CD14-positive monocyte (primary cell): ENCODE results near the gene AGGF1. TPM values are rescaled to one million over a fixed set of nuclear protein-coding genes. Genes with fewer than 3 reads are reported as not detected.

Source experiments
- DNase-seq, 3 donors: peaks; one replicate each; pipeline ENCODE4 v3.0.0-alpha.2; 2011 to 2022
- H2AFZ ChIP-seq: 2 replicates; pipeline ENCODE4 v1.6.0; 2012; ENCODE audit warnings: mild to moderate bottlenecking, low read depth, low read length, inconsistent platforms; ENCODE audit not compliant: insufficient read depth, poor library complexity, severe bottlenecking
- H3K27ac ChIP-seq, 2 donors: 1 replicate in 1 of 2; 2 replicates in 1 of 2; pipeline ENCODE4 v1.5.1; 2012 to 2013; ENCODE audit warnings: low read length in 2 of 2, control low read depth in 1 of 2, inconsistent platforms in 1 of 2, low read depth in 1 of 2, mild to moderate bottlenecking in 1 of 2
- H3K27me3 ChIP-seq, 2 donors: one replicate each; pipeline versions ENCODE4 v1.6.0 to v1.6.1; 2011 to 2013; ENCODE audit warnings: low read length in 2 of 2; ENCODE audit not compliant: control insufficient read depth in 2 of 2, insufficient read depth in 2 of 2
- H3K36me3 ChIP-seq, 2 donors: replicated peaks in 1 of 2; 1 replicate in 1 of 2; 2 replicates in 1 of 2; pipeline versions ENCODE4 v1.5.1 to v1.6.1; 2012 to 2013; ENCODE audit warnings: low read length in 2 of 2, control low read depth in 1 of 2, inconsistent platforms in 1 of 2, mild to moderate bottlenecking in 1 of 2; ENCODE audit not compliant: insufficient read depth in 2 of 2, control insufficient read depth in 1 of 2
- H3K4me1 ChIP-seq, 2 donors: 1 replicate in 1 of 2; 2 replicates in 1 of 2; pipeline versions ENCODE4 v1.5.1 to v1.6.1; 2012 to 2013; ENCODE audit warnings: low read length in 2 of 2, control low read depth in 1 of 2, inconsistent platforms in 1 of 2, mild to moderate bottlenecking in 1 of 2, moderate library complexity in 1 of 2; ENCODE audit not compliant: insufficient read depth in 2 of 2, control insufficient read depth in 1 of 2
- H3K4me2 ChIP-seq: replicated peaks from 2 replicates; pipeline ENCODE3; 2012; ENCODE audit warnings: low read length, moderate library complexity, mild to moderate bottlenecking; ENCODE audit not compliant: poor library complexity, severe bottlenecking; ENCODE audit errors: extremely low read depth
- H3K4me3 ChIP-seq, 3 experiments: fragments of 200-600 bp in 1 of 3; sonication (generic) in 1 of 3; replicated peaks in 1 of 3; 1 replicate in 2 of 3; 2 replicates in 1 of 3; pipeline ENCODE4 v1.5.1; 2011 to 2013; ENCODE audit warnings: low read length in 3 of 3, mild to moderate bottlenecking in 3 of 3, control low read depth in 2 of 3, low read depth in 2 of 3, inconsistent platforms in 1 of 3, moderate library complexity in 1 of 3
- H3K79me2 ChIP-seq: 2 replicates; pipeline ENCODE4 v1.6.0; 2012; ENCODE audit warnings: mild to moderate bottlenecking, control low read depth, inconsistent platforms, low read length, moderate library complexity; ENCODE audit not compliant: insufficient read depth
- H3K9ac ChIP-seq: 2 replicates; pipeline ENCODE4 v1.6.0; 2017; ENCODE audit warnings: low read length, mild to moderate bottlenecking; ENCODE audit not compliant: insufficient read depth, poor library complexity, severe bottlenecking
- H3K9me3 ChIP-seq, 2 donors: replicated peaks in 1 of 2; 1 replicate in 1 of 2; 2 replicates in 1 of 2; pipeline versions ENCODE4 v1.5.1 to v1.6.1; 2012 to 2013; ENCODE audit warnings: low read length in 2 of 2, control low read depth in 1 of 2; ENCODE audit not compliant: control insufficient read depth in 1 of 2, insufficient read depth in 1 of 2
- H4K20me1 ChIP-seq: 2 replicates; pipeline ENCODE4 v1.6.0; 2012; ENCODE audit warnings: mild to moderate bottlenecking, low read length, control low read depth, moderate library complexity; ENCODE audit not compliant: insufficient read depth
- H3K27ac Mint-ChIP-seq, 7 donors: one replicate each; pipeline ENCODE4 v1.8.0; 2020; ENCODE audit warnings: mild to moderate bottlenecking in 7 of 7, mixed read lengths in 7 of 7, moderate library complexity in 6 of 7, inconsistent platforms in 2 of 7
- H3K27me3 Mint-ChIP-seq, 3 donors: one replicate each; pipeline ENCODE4 v1.8.0; 2021 to 2022; ENCODE audit warnings: low read depth in 3 of 3, mild to moderate bottlenecking in 3 of 3, mixed read lengths in 3 of 3, moderate library complexity in 3 of 3, inconsistent platforms in 1 of 3
- H3K36me3 Mint-ChIP-seq, 2 donors: one replicate each; pipeline ENCODE4 v1.8.0; 2020; ENCODE audit warnings: mixed read lengths in 2 of 2, inconsistent platforms in 1 of 2, mild to moderate bottlenecking in 1 of 2
- H3K4me1 Mint-ChIP-seq: one replicate; pipeline ENCODE4 v1.8.0; 2020; ENCODE audit warnings: mild to moderate bottlenecking, mixed read lengths
- H3K4me3 Mint-ChIP-seq, 2 donors: one replicate each; pipeline ENCODE4 v1.8.0; 2020; ENCODE audit warnings: mild to moderate bottlenecking in 2 of 2, mixed read lengths in 2 of 2, moderate library complexity in 1 of 2
- H3K9me3 Mint-ChIP-seq, 7 donors: one replicate each; pipeline ENCODE4 v1.8.0; 2020 to 2022; ENCODE audit warnings: mixed read lengths in 7 of 7, mild to moderate bottlenecking in 6 of 7, moderate library complexity in 6 of 7, inconsistent platforms in 2 of 7
- CTCF ChIP-seq: fragments of 200-600 bp; IDR thresholded peaks from one replicate; pipeline ENCODE4 v1.8.0; 2022; ENCODE audit warnings: antibody characterized with exemption, mild to moderate bottlenecking
- WGBS: methylation state at CpG from one replicate; pipeline ENCODE4 v1.1.5; 2013; ENCODE audit warnings: missing lambda C conversion rate; ENCODE audit not compliant: insufficient coverage; 5-methylcytosine and 5-hydroxymethylcytosine counted together
- intact Hi-C, 2 donors: fragments of 100-400 bp; cut with micrococcal nuclease; formaldehyde crosslinking; loops; one replicate each; pipeline versions ENCODE4 v1.15.0 to v1.15.1; 2023
- polyA plus RNA-seq, 3 donors: library from polyadenylated mRNA; depleted of rRNA in 1 of 3; unstranded in 2 of 3; stranded (reverse) in 1 of 3; fragments of 300-500 nt in 2 of 3; fragments of >200 nt in 1 of 3; fragmentation: Illumina TruSeq in 2 of 3; gene quantifications; 1 replicate in 2 of 3; 2 replicates in 1 of 3; pipeline ENCODE4 v1.2.3, GENCODE V29; 2012 to 2021

Gene AGGF1
- polyA plus RNA-seq, 3 donors, result 8.0 to 21.9 (median 13.0) TPM

GRCh38 chr5:77102549-77102948 lies 72.3 kb downstream of the AGGF1 start:
- 100% methylated on average over 2 of the region's 7 CpGs for WGBS
- DNase-seq, result no peak
- Mint-ChIP-seq H3K4me3 (no peak overlapping the region), H3K27ac (no peak overlapping the region), H3K27me3 (peaks cover 0 to 2% (median 0%) of the 10 kb centered on the region in 3 donors), H3K4me1 (no peaks in the 10 kb centered on the region), H3K36me3 (no peaks in the 10 kb centered on the region), H3K9me3 (peaks cover 0 to 3% (median 0%) of the 10 kb centered on the region in 7 donors)
- no peak for TF ChIP-seq CTCF
- H3K79me2 ChIP-seq, result no peaks in the 10 kb centered on the region
- no peaks in the 10 kb centered on the region for H3K27me3 ChIP-seq
- no peak overlapping the region for H2AFZ ChIP-seq
- H3K9me3 ChIP-seq, result no peaks in the 10 kb centered on the region
- no peak overlapping the region for H3K9ac ChIP-seq
- H3K4me1 ChIP-seq, result no peaks in the 10 kb centered on the region
- no peaks in the 10 kb centered on the region for H3K36me3 ChIP-seq
- no peak overlapping the region for H3K4me2 ChIP-seq
- H3K4me3 ChIP-seq, result no peak overlapping the region
- no peak overlapping the region for H3K27ac ChIP-seq
- H4K20me1 ChIP-seq, result no peaks in the 10 kb centered on the region
- intact Hi-C loops, result no loop called here

GRCh38 chr5:77103457-77103856 lies 73.3 kb downstream of the AGGF1 start:
- Mint-ChIP-seq H3K4me1 (no peaks in the 10 kb centered on the region), H3K4me3 (no peak overlapping the region), H3K27me3 (peaks cover 0 to 2% (median 0%) of the 10 kb centered on the region in 3 donors), H3K27ac (no peak overlapping the region), H3K9me3 (peaks cover 0 to 3% (median 0%) of the 10 kb centered on the region in 7 donors), H3K36me3 (no peaks in the 10 kb centered on the region)
- Histone ChIP-seq H3K9ac (no peak overlapping the region), H3K4me1 (no peaks in the 10 kb centered on the region), H3K4me2 (no peak overlapping the region), H3K27ac (no peak overlapping the region), H3K36me3 (no peaks in the 10 kb centered on the region), H3K79me2 (no peaks in the 10 kb centered on the region), H3K27me3 (no peaks in the 10 kb centered on the region), H3K4me3 (no peak overlapping the region), H4K20me1 (no peaks in the 10 kb centered on the region), H2AFZ (no peak overlapping the region), H3K9me3 (no peaks in the 10 kb centered on the region)
- TF ChIP-seq CTCF, result no peak
- intact Hi-C loops, result no loop called here
- WGBS, result no CpG with 5 or more reads among the region's 1 CpG
- no peak for DNase-seq
